GM12878 (cell line): ENCODE measurements around the gene C17orf58. TPM values are rescaled to one million over a fixed set of nuclear protein-coding genes. Genes with fewer than 3 reads are reported as not detected.

Experiments used
- ATAC-seq: fragments of 200-7000 bp; cut with Tn5 transposase; 3 replicates; pipeline ENCODE4 v1.9.1; 2020; ENCODE audit warnings: mild to moderate bottlenecking, moderate library complexity
- BruUV-seq: library from RNA; stranded (reverse); fragments of 400-500 nt; replicated peaks from 2 replicates; lab custom pipeline; 2021; lab: Mats Ljungman, UMichigan
- CTCF ChIA-PET: fragments of 300-600 bp; sonication (Branson Sonifier 250); formaldehyde crosslinking; extraction: SDS; loops from one replicate; lab custom pipeline; 2021; ENCODE audit warnings: inconsistent platforms; lab: Yijun Ruan, JAX
- POLR2A ChIA-PET: fragments of 350-600 bp; formaldehyde crosslinking; extraction: SDS; loops from one replicate; lab custom pipeline; 2021; ENCODE audit warnings: inconsistent platforms; lab: Charles Lee
- RAD21 ChIA-PET: fragments of 300-600 bp; sonication (Branson Sonifier 250); formaldehyde crosslinking; loops from one replicate; lab custom pipeline; 2023; ENCODE audit warnings: antibody characterized with exemption; ENCODE audit not compliant: unreplicated experiment; lab: Charles Lee
- SMC1A ChIA-PET: fragments of 300-600 bp; sonication (Branson Sonifier 250); formaldehyde crosslinking; loops from one replicate; lab custom pipeline; 2023; ENCODE audit not compliant: unreplicated experiment, uncharacterized antibody; lab: Charles Lee
- DNase-seq: peaks from one replicate; pipeline ENCODE4 v3.0.0-alpha.2; 2011; ENCODE audit warnings: low read depth, low spot score
- FAIRE-seq: peaks from 3 replicates; lab custom pipeline; 2011; peaks lifted over from hg19 to GRCh38; lab: Jason Lieb, UNC
- H2AFZ ChIP-seq: 2 replicates; pipeline ENCODE4 v1.6.0; 2011; ENCODE audit warnings: low read depth, low read length, control low read depth; ENCODE audit not compliant: control insufficient read depth
- H3K27ac ChIP-seq: 2 replicates; pipeline ENCODE4 v1.5.1; 2011; ENCODE audit warnings: control low read depth; ENCODE audit not compliant: control insufficient read depth, insufficient read depth
- H3K27me3 ChIP-seq, 2 experiments: replicated peaks in 1 of 2; 2 replicates each; pipeline versions ENCODE4 v1.6.0 to v1.6.1; 2011; ENCODE audit warnings: low read length in 1 of 2; ENCODE audit not compliant: control insufficient read depth in 2 of 2, insufficient read depth in 2 of 2
- H3K36me3 ChIP-seq, 2 experiments: 2 replicates each; pipeline ENCODE4 v1.5.1; 2011; ENCODE audit warnings: low read length in 1 of 2; ENCODE audit not compliant: control insufficient read depth in 2 of 2, insufficient read depth in 2 of 2
- H3K4me1 ChIP-seq: 2 replicates; pipeline ENCODE4 v1.6.1; 2011; ENCODE audit warnings: mild to moderate bottlenecking, low read length, moderate library complexity, mixed read lengths; ENCODE audit not compliant: control insufficient read depth, insufficient read depth
- H3K4me2 ChIP-seq: 2 replicates; pipeline ENCODE4 v1.6.0; 2011; ENCODE audit warnings: control low read depth; ENCODE audit not compliant: control insufficient read depth, insufficient read depth
- H3K4me3 ChIP-seq: fragments of 200-600 bp; sonication (generic); 2 replicates; pipeline ENCODE4 v1.5.1; 2016
- H3K79me2 ChIP-seq: 2 replicates; pipeline ENCODE4 v1.6.0; 2011; ENCODE audit warnings: low read length; ENCODE audit not compliant: control insufficient read depth, insufficient read depth
- H3K9ac ChIP-seq: 2 replicates; pipeline ENCODE4 v1.8.0; 2011; ENCODE audit warnings: low read length, control low read depth, mixed read lengths; ENCODE audit not compliant: control insufficient read depth, insufficient read depth
- H3K9me3 ChIP-seq: replicated peaks from 3 replicates; pipeline ENCODE4 v1.5.1; 2011; ENCODE audit warnings: mild to moderate bottlenecking, low read length; ENCODE audit not compliant: control insufficient read depth, insufficient read depth
- H4K20me1 ChIP-seq: 2 replicates; pipeline ENCODE4 v1.6.0; 2011; ENCODE audit not compliant: control insufficient read depth, insufficient read depth
- ESRRA ChIP-seq: IDR thresholded peaks from 2 replicates; pipeline ENCODE4 v1.6.1; 2012; ENCODE audit warnings: mild to moderate bottlenecking, low read length, improper control_type of control experiment
- GABPA ChIP-seq: IDR thresholded peaks from 2 replicates; pipeline ENCODE4 v1.6.1; 2014; ENCODE audit warnings: antibody characterized with exemption, low read depth, mild to moderate bottlenecking, inconsistent platforms
- MTA2 ChIP-seq: fragments of 450-650 bp; IDR thresholded peaks from 2 replicates; pipeline ENCODE4 v1.6.1; 2016; ENCODE audit warnings: low read depth, mild to moderate bottlenecking, moderate library complexity
- NR2F1 ChIP-seq: fragments of 450-650 bp; conservative IDR thresholded peaks from 2 replicates; pipeline ENCODE4 v1.6.1; 2017; ENCODE audit warnings: mild to moderate bottlenecking
- NRF1 ChIP-seq: conservative IDR thresholded peaks from 2 replicates; pipeline ENCODE4 v1.6.1; 2011; ENCODE audit warnings: mild to moderate bottlenecking, low read depth, low read length, improper control_type of control experiment
- RCOR1 ChIP-seq: conservative IDR thresholded peaks from 2 replicates; pipeline ENCODE4 v1.6.1; 2012; ENCODE audit warnings: low read depth, low read length, improper control_type of control experiment
- SREBF2 ChIP-seq: IDR thresholded peaks from 2 replicates; pipeline ENCODE4 v1.6.1; 2012; ENCODE audit warnings: mild to moderate bottlenecking, low read length
- STAT1 ChIP-seq: fragments of 450-650 bp; conservative IDR thresholded peaks from 2 replicates; pipeline ENCODE4 v1.6.1; 2014; ENCODE audit warnings: antibody characterized with exemption, mild to moderate bottlenecking
- TCF7 ChIP-seq: IDR thresholded peaks from 2 replicates; pipeline ENCODE4 v1.6.1; 2014; ENCODE audit warnings: antibody characterized with exemption, borderline replicate concordance
- ZBTB33 ChIP-seq: fragments of 450-650 bp; IDR thresholded peaks from 2 replicates; pipeline ENCODE4 v1.6.1; 2017; ENCODE audit warnings: mild to moderate bottlenecking
- ZNF24 ChIP-seq: fragments of 450-650 bp; IDR thresholded peaks from 2 replicates; pipeline ENCODE4 v1.6.1; 2017; ENCODE audit warnings: antibody characterized with exemption, mild to moderate bottlenecking
- in situ Hi-C: fragments of 300-500 bp; cut with MboI; formaldehyde crosslinking; loops from 9 replicates; pipeline ENCODE4 v1.14.3; 2018; ENCODE audit warnings: mixed read lengths
- intact Hi-C: fragments of 100-400 bp; cut with micrococcal nuclease; formaldehyde crosslinking; loops from one replicate; pipeline ENCODE4 v1.14.2; 2022; ENCODE audit not compliant: unreplicated experiment
- polyA plus RNA-seq, 11 experiments: library from polyadenylated mRNA; depleted of rRNA in 4 of 11; unstranded in 6 of 11; stranded (reverse) in 5 of 11; fragments of >200 nt; fragmentation: Nextera tagmentation in 4 of 11; fragmentation: Illumina TruSeq in 1 of 11; extraction: Ambion mirVana in 4 of 11; extraction: Trizol in 1 of 11; gene quantifications; 1 replicate in 1 of 11; 2 replicates in 10 of 11; pipeline versions ENCODE4 v1.2.1 to v1.2.3, GENCODE V29; 2011 to 2016; ENCODE audit warnings: inconsistent platforms in 2 of 11, missing spikeins in 2 of 11, low read depth in 1 of 11
- total RNA-seq, 4 experiments: library from RNA; depleted of rRNA in 3 of 4; stranded (reverse); fragments of >200 nt in 3 of 4; fragmentation: Illumina TruSeq in 1 of 4; extraction: Trizol in 1 of 4; gene quantifications; 2 replicates each; pipeline versions ENCODE4 v1.2.1 to v1.2.3, GENCODE V29; 2013 to 2021
- TF ChIP-seq, protein P1 (sequence below): IDR thresholded peaks from 2 replicates; pipeline ENCODE4 v1.6.1; 2012; ENCODE audit warnings: low read depth, low read length, improper control_type of control experiment
- TF ChIP-seq, protein P2 (sequence below): IDR thresholded peaks from 2 replicates; pipeline ENCODE4 v1.6.1; 2011; ENCODE audit warnings: borderline replicate concordance, low read depth, mild to moderate bottlenecking, moderate library complexity, mixed read lengths, low read length; ENCODE audit not compliant: insufficient read depth; ENCODE audit errors: extremely low read length
- TF ChIP-seq, protein P3 (sequence below): fragments of 450-650 bp; IDR thresholded peaks from 2 replicates; pipeline ENCODE4 v1.6.1; 2017; ENCODE audit warnings: mild to moderate bottlenecking, moderate library complexity

C17orf58 gene
- total and polyA plus RNA-seq, 10 of the 15 experiments (the other 5 are each of a cell fraction or from before 2014, with no cell fraction given), result 3.3 to 12.3 (median 6.2) TPM

- ChIA-PET POLR2A (interaction anchor here (0.6 kb wide), 1 partner anchor 158 kb away, joined by 11 read pairs; no protein-coding TSS in a partner anchor), CTCF (interaction anchor here (0.5 to 1.9 kb wide), 4 partner anchors 12 to 815 kb away, joined by 3 to 7 read pairs (median 4); no protein-coding TSS in a partner anchor), SMC1A (interaction anchor here (0.6 kb wide), 1 partner anchor 1548 kb away, joined by 3 read pairs; no protein-coding TSS in a partner anchor), RAD21 (no interaction called here)
- DNase-seq (no peak), ATAC-seq (no peak), FAIRE-seq (no peak)
- Histone ChIP-seq H3K9ac (no peak overlapping the region), H4K20me1 (no peaks in the 10 kb centered on the region), H3K27ac (no peak overlapping the region), H3K36me3 (peaks cover 21 to 23% of the 10 kb centered on the region in 2 experiments), H3K4me3 (no peak overlapping the region), H3K27me3 (no peaks in the 10 kb centered on the region), H3K9me3 (no peaks in the 10 kb centered on the region), H3K4me1 (no peaks in the 10 kb centered on the region), H3K79me2 (no peaks in the 10 kb centered on the region), H3K4me2 (no peak overlapping the region), H2AFZ (no peak overlapping the region)
- intact Hi-C loops, result no loop called here
- in situ Hi-C loops, result no loop called here
- no TSS peak for BruUV-seq
- TF ChIP-seq ZNF24 (no peak), NRF1 (no peak), RCOR1 (no peak), TCF7 (no peak), MTA2 (no peak), STAT1 (no peak), GABPA (no peak), SREBF2 (no peak), ESRRA (no peak), ZBTB33 (no peak), NR2F1 (no peak)
- TF ChIP-seq, protein P1, sequence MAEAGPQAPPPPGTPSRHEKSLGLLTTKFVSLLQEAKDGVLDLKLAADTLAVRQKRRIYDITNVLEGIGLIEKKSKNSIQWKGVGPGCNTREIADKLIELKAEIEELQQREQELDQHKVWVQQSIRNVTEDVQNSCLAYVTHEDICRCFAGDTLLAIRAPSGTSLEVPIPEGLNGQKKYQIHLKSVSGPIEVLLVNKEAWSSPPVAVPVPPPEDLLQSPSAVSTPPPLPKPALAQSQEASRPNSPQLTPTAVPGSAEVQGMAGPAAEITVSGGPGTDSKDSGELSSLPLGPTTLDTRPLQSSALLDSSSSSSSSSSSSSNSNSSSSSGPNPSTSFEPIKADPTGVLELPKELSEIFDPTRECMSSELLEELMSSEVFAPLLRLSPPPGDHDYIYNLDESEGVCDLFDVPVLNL, result no peak
- TF ChIP-seq, protein P2, sequence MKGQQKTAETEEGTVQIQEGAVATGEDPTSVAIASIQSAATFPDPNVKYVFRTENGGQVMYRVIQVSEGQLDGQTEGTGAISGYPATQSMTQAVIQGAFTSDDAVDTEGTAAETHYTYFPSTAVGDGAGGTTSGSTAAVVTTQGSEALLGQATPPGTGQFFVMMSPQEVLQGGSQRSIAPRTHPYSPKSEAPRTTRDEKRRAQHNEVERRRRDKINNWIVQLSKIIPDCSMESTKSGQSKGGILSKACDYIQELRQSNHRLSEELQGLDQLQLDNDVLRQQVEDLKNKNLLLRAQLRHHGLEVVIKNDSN, result no peak
- TF ChIP-seq, protein P3, sequence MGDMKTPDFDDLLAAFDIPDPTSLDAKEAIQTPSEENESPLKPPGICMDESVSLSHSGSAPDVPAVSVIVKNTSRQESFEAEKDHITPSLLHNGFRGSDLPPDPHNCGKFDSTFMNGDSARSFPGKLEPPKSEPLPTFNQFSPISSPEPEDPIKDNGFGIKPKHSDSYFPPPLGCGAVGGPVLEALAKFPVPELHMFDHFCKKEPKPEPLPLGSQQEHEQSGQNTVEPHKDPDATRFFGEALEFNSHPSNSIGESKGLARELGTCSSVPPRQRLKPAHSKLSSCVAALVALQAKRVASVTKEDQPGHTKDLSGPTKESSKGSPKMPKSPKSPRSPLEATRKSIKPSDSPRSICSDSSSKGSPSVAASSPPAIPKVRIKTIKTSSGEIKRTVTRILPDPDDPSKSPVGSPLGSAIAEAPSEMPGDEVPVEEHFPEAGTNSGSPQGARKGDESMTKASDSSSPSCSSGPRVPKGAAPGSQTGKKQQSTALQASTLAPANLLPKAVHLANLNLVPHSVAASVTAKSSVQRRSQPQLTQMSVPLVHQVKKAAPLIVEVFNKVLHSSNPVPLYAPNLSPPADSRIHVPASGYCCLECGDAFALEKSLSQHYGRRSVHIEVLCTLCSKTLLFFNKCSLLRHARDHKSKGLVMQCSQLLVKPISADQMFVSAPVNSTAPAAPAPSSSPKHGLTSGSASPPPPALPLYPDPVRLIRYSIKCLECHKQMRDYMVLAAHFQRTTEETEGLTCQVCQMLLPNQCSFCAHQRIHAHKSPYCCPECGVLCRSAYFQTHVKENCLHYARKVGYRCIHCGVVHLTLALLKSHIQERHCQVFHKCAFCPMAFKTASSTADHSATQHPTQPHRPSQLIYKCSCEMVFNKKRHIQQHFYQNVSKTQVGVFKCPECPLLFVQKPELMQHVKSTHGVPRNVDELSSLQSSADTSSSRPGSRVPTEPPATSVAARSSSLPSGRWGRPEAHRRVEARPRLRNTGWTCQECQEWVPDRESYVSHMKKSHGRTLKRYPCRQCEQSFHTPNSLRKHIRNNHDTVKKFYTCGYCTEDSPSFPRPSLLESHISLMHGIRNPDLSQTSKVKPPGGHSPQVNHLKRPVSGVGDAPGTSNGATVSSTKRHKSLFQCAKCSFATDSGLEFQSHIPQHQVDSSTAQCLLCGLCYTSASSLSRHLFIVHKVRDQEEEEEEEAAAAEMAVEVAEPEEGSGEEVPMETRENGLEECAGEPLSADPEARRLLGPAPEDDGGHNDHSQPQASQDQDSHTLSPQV, result no peak
Measured at GRCh38 chr17:67946513-67946912, 49.8 kb downstream of the C17orf58 start.
